Measurements from ENCODE around the gene TUBA8. TPM values are rescaled to one million over a fixed set of nuclear protein-coding genes. Genes with fewer than 3 reads are reported as not detected.
A peak's percentile ranks its signal among the peaks of the same experiment; 100 is the strongest.
"Not testable (repeated sequence)": the region's sequence is repeated elsewhere in the genome, so short reads cannot be mapped to it uniquely, and the experiment has no call there.

Gene TUBA8
- total RNA-seq, 1 experiment from 2014 or later, result 1.9 TPM

DNA sequence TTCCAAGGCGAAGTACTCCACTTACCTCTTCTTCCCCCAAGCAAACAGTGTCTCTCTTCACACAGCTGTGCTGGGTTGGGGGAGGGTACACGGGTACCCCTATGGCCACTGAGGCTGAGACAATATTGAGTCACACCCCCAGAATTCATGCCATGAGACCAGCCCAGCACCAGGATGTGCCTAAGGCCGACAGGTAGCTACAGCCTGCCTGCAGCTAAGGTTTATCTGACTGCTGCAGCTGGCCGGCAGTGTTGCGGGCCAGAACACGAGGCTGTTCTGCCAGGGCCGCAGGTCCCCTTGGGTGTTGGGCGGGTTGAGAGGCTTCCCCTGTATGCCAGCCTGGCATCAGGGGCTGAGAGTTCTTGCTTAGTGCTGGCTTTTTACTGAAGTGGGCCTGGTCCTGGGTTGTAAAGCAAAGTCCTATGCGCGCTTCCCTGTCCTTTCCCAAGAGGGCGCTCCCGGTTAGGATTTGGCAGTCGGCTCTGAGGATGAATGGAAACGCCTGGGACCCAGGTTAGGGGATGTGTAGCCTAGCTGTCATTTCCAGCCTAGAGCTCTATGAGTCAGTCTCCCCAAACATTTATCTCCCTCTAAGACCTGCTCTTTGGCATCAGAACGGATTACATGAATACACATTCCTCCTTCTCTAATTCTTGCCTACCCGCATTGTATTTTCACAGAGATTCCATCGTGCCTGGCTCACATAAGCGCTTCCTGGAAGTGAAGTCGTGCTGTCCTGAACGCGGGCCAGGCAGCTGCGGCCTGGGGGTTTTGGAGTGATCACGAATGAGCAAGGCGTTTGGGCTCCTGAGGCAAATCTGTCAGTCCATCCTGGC is 46.5 kb downstream of the TUBA8 start:
- H4K20me1 ChIP-seq (ENCODE audit: low read length), result no peaks in the 10 kb centered on the region
- no peaks in the 10 kb centered on the region for H3K9me3 ChIP-seq (ENCODE audit: low read length)
- H3K36me3 ChIP-seq (ENCODE audit: low read depth, low read length), result no peaks in the 10 kb centered on the region
- TF ChIP-seq, protein P1, sequence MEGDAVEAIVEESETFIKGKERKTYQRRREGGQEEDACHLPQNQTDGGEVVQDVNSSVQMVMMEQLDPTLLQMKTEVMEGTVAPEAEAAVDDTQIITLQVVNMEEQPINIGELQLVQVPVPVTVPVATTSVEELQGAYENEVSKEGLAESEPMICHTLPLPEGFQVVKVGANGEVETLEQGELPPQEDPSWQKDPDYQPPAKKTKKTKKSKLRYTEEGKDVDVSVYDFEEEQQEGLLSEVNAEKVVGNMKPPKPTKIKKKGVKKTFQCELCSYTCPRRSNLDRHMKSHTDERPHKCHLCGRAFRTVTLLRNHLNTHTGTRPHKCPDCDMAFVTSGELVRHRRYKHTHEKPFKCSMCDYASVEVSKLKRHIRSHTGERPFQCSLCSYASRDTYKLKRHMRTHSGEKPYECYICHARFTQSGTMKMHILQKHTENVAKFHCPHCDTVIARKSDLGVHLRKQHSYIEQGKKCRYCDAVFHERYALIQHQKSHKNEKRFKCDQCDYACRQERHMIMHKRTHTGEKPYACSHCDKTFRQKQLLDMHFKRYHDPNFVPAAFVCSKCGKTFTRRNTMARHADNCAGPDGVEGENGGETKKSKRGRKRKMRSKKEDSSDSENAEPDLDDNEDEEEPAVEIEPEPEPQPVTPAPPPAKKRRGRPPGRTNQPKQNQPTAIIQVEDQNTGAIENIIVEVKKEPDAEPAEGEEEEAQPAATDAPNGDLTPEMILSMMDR (conservative IDR thresholded peaks at IDR 0.05; ENCODE audit: low read depth, low read length), result peak; percentile 86
- no peak for TF ChIP-seq EZH2phosphoT487 (IDR thresholded peaks at IDR 0.05; ENCODE audit: borderline replicate concordance, low read length)
- BruUV-seq (replicated peaks), result no TSS peak
- peak overlapping the region; percentile 25; the same call in 1 of the 2 replicates for H3K27ac ChIP-seq (ENCODE audit: low read length)
- DNase-seq, result peak; percentile 86
- H3K9ac ChIP-seq (ENCODE audit: low read length), result no peak overlapping the region
- intact Hi-C loops (cut with micrococcal nuclease), result no loop called here
- no peaks in the 10 kb centered on the region for H3K9me2 ChIP-seq (replicated peaks; ENCODE audit: low read length)
- H3K4me2 ChIP-seq (ENCODE audit: low read length), result peak overlapping the region; percentile 58
- CTCF ChIA-PET, result interaction anchor here (0.7 kb wide), 1 partner anchor 749 kb away, joined by 3 read pairs; the partner anchor contains the start of gene DGCR6
- H3F3A ChIP-seq (ENCODE audit: low read length, unreplicated experiment), result no peaks in the 10 kb centered on the region
- no peaks in the 10 kb centered on the region for H3K79me2 ChIP-seq (ENCODE audit: low read length)
- POLR2A ChIA-PET (ENCODE audit: unreplicated experiment), result no interaction called here
- no peaks in the 10 kb centered on the region for H3K27me3 ChIP-seq (ENCODE audit: low read length)
- ATAC-seq, result peak; percentile 96
- H3K4me3 ChIP-seq (ENCODE audit: low read length), result no peak overlapping the region
- H2AFZ ChIP-seq (ENCODE audit: low read length), result peak overlapping the region; percentile 59
- H3K4me1 ChIP-seq (ENCODE audit: insufficient read depth, low read length), result peaks cover 6% of the 10 kb centered on the region

DNA sequence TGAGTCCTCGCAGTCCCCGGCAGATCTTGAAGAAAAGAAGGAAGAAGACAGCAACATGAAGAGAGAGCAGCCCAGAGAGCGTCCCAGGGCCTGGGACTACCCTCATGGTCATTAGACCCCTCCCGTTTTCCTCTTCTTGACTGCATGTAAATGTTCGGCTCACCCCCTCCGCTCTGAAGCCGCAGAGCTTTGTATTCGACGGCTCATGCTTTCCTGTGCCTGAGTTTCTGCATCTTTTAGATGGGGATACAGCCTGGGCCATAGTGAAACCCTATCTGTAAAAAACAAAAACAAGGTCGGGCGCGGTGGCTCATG is 47.1 kb downstream of the TUBA8 start:
- no peak for ATAC-seq
- ChIA-PET CTCF (interaction anchor here (0.7 kb wide), 1 partner anchor 749 kb away, joined by 3 read pairs; the partner anchor contains the start of gene DGCR6), POLR2A (ENCODE audit: unreplicated experiment) (no interaction called here)
- Histone ChIP-seq H4K20me1 (ENCODE audit: low read length) (no peaks in the 10 kb centered on the region), H3K9me2 (replicated peaks; ENCODE audit: low read length) (no peaks in the 10 kb centered on the region), H3K4me1 (ENCODE audit: insufficient read depth, low read length) (peaks cover 6% of the 10 kb centered on the region), H3K79me2 (ENCODE audit: low read length) (no peaks in the 10 kb centered on the region), H3K4me3 (ENCODE audit: low read length) (no peak overlapping the region), H3K27me3 (ENCODE audit: low read length) (no peaks in the 10 kb centered on the region), H3K4me2 (ENCODE audit: low read length) (peak overlapping the region; percentile 58), H2AFZ (ENCODE audit: low read length) (peak overlapping the region; percentile 59), H3K9me3 (ENCODE audit: low read length) (no peaks in the 10 kb centered on the region), H3K36me3 (ENCODE audit: low read depth, low read length) (no peaks in the 10 kb centered on the region), H3F3A (ENCODE audit: low read length, unreplicated experiment) (no peaks in the 10 kb centered on the region), H3K27ac (ENCODE audit: low read length) (peak overlapping the region; percentile 25; the same call in 1 of the 2 replicates), H3K9ac (ENCODE audit: low read length) (no peak overlapping the region)
- intact Hi-C loops (cut with micrococcal nuclease), result no loop called here
- no peak for DNase-seq
- no peak for TF ChIP-seq EZH2phosphoT487 (IDR thresholded peaks at IDR 0.05; ENCODE audit: borderline replicate concordance, low read length)
- no peak for TF ChIP-seq EZH2 (IDR thresholded peaks at IDR 0.05; ENCODE audit: low read length, unreplicated experiment)
- TF ChIP-seq, protein P1 (conservative IDR thresholded peaks at IDR 0.05; ENCODE audit: low read depth, low read length), result no peak
- no TSS peak for BruUV-seq (replicated peaks)

DNA sequence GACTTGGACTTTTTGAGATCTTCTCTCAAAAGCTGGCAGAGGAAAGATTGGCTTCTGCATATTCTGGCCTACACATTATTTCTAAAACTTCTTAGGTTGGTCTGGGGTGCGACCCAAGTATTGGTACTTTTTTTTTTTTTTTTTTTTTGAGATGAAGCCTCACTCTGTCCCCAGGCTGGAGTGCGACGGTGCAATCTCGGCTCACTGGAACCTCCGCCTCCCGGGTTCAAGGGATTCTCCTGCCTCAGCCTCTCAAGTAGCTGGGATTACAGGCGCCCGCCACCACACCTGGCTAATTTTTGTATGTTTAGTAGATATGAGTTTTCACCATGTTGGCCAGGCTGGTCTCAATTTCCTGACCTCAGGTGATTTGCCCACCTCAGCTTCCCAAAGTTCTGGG is 50.0 kb downstream of the TUBA8 start:
- POLR2A ChIA-PET (ENCODE audit: unreplicated experiment); intact Hi-C loops (cut with micrococcal nuclease); H3K9ac ChIP-seq (ENCODE audit: low read length); H3K36me3 ChIP-seq (ENCODE audit: low read depth, low read length); ATAC-seq; H3K4me2 ChIP-seq (ENCODE audit: low read length); H3K9me2 ChIP-seq (replicated peaks; ENCODE audit: low read length); H4K20me1 ChIP-seq (ENCODE audit: low read length); H3K27me3 ChIP-seq (ENCODE audit: low read length); H3K79me2 ChIP-seq (ENCODE audit: low read length); DNase-seq; BruUV-seq (replicated peaks); H2AFZ ChIP-seq (ENCODE audit: low read length); H3K4me3 ChIP-seq (ENCODE audit: low read length); CTCF ChIA-PET; H3K4me1 ChIP-seq (ENCODE audit: insufficient read depth, low read length); H3K27ac ChIP-seq (ENCODE audit: low read length); H3K9me3 ChIP-seq (ENCODE audit: low read length); H3F3A ChIP-seq (ENCODE audit: low read length, unreplicated experiment): not testable (repeated sequence)

DNA sequence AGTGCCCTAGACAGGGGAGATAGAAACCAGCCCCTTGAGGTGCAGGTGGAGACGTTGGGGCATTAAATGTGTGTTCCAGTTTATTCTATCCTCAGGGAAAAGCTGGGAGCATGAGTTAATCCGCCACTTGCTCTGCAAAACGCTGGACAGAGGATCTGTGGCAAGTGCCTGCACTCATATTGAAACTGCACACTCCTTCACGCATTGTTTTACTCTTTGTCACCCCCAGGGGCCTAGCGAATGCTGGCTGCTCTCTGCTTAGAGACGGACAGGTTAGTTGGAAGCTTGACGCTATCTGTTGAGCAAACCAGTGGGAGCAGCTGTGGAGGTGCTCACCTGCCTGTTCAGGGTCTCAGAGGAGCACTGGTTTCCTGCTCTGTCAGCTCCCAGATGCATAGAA is 53.2 kb downstream of the TUBA8 start:
- H3K4me3 ChIP-seq (ENCODE audit: low read length); H3K27me3 ChIP-seq (ENCODE audit: low read length); H3K9me3 ChIP-seq (ENCODE audit: low read length); H4K20me1 ChIP-seq (ENCODE audit: low read length); BruUV-seq (replicated peaks); H3K9ac ChIP-seq (ENCODE audit: low read length); intact Hi-C loops (cut with micrococcal nuclease); CTCF ChIA-PET; DNase-seq; H3K79me2 ChIP-seq (ENCODE audit: low read length); H3K9me2 ChIP-seq (replicated peaks; ENCODE audit: low read length); POLR2A ChIA-PET (ENCODE audit: unreplicated experiment); H3K36me3 ChIP-seq (ENCODE audit: low read depth, low read length); H2AFZ ChIP-seq (ENCODE audit: low read length); ATAC-seq; H3K27ac ChIP-seq (ENCODE audit: low read length); H3F3A ChIP-seq (ENCODE audit: low read length, unreplicated experiment); H3K4me1 ChIP-seq (ENCODE audit: insufficient read depth, low read length); H3K4me2 ChIP-seq (ENCODE audit: low read length): not testable (repeated sequence)

DNA sequence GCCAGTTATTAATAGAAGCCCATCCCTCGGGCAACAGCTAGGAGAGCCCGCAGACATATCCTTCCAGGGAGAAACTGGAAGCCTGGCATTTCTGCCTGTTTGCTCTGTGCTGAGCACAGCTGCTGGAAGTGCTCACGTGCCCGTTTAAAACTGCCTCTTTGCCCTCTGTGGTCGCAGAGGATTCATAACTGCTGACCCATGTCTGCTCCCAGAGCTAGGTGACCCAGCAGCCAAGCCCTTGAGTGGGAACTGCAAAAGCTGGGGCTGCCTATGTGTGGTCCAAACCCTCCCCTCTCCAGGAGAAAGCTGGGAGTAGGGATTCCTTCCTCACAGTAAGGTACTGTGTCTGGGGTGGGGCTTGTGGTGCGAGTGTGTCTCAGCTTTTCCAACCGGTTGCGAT is 54.0 kb downstream of the TUBA8 start:
- H3K4me2 ChIP-seq (ENCODE audit: low read length); H3F3A ChIP-seq (ENCODE audit: low read length, unreplicated experiment); H3K4me3 ChIP-seq (ENCODE audit: low read length); CTCF ChIA-PET; H2AFZ ChIP-seq (ENCODE audit: low read length); H3K9me3 ChIP-seq (ENCODE audit: low read length); H4K20me1 ChIP-seq (ENCODE audit: low read length); DNase-seq; H3K36me3 ChIP-seq (ENCODE audit: low read depth, low read length); H3K9ac ChIP-seq (ENCODE audit: low read length); H3K27ac ChIP-seq (ENCODE audit: low read length); ATAC-seq; intact Hi-C loops (cut with micrococcal nuclease); H3K27me3 ChIP-seq (ENCODE audit: low read length); BruUV-seq (replicated peaks); H3K4me1 ChIP-seq (ENCODE audit: insufficient read depth, low read length); POLR2A ChIA-PET (ENCODE audit: unreplicated experiment); H3K9me2 ChIP-seq (replicated peaks; ENCODE audit: low read length); H3K79me2 ChIP-seq (ENCODE audit: low read length): not testable (repeated sequence)
